Measurements from ENCODE around the gene STAT4.

DNA sequence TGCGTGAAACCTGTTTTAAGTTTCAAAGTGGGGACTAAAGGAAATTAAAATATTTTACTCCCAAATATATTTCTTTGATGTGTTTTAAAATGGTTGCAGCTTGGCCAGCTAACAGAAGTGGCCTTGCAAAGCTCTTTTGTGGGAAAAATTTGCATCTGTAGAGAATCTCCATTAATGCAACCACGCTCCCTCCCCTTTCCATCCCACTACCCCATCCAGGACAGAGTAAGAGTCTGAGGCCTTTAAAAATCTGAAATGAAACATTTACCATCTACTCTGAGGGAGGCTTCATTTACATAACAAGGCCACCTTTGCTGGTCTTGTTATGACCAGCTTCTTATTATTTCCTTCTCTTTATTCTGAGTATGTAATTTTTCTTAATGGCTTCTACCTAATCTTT lies 63.5 kb downstream of the STAT4 start:
- TF ChIP-seq CTCF (IDR thresholded peaks at IDR 0.05) (no peak), POLR2A (IDR thresholded peaks at IDR 0.05) (no peak)

All from heart left ventricle (tissue), 13 donors.